ENCODE results near the gene SLC16A9. TPM values are rescaled to one million over a fixed set of nuclear protein-coding genes. Genes with fewer than 3 reads are reported as not detected.

The SLC16A9 gene
- polyA plus RNA-seq, 4 donors: 9.1 to 41.1 (median 33.7) TPM

GRCh38 chr10:59724098-59724938 is 14.7 kb upstream of the SLC16A9 start:
- no peak for DNase-seq (ENCODE audit: low read depth in 4 of 4, low spot score in 3 of 4)

- no peak for DNase-seq (ENCODE audit: low read depth in 4 of 4, low spot score in 3 of 4)
Measured at GRCh38 chr10:59720377-59720776, 10.7 kb upstream of the SLC16A9 start.

GRCh38 chr10:59719374-59719773 is 9.7 kb upstream of the SLC16A9 start:
- no peak for DNase-seq (ENCODE audit: low read depth in 4 of 4, low spot score in 3 of 4)

GRCh38 chr10:59718257-59718656 is 8.6 kb upstream of the SLC16A9 start:
- no peak for DNase-seq (ENCODE audit: low read depth in 4 of 4, low spot score in 3 of 4)

GRCh38 chr10:59713196-59713821 is 3.7 kb upstream of the SLC16A9 start:
- no peak for DNase-seq (ENCODE audit: low read depth in 4 of 4, low spot score in 3 of 4)

GRCh38 chr10:59711871-59712494 is 2.3 kb upstream of the SLC16A9 start:
- no peak for DNase-seq (ENCODE audit: low read depth in 4 of 4, low spot score in 3 of 4)

GRCh38 chr10:59708816-59709394 is 745 bp downstream of the SLC16A9 start:
- peak in 1 of 4 donors; percentile 14 for DNase-seq (ENCODE audit: low read depth in 4 of 4, low spot score in 3 of 4)

GRCh38 chr10:59706851-59707797 is 2.5 kb downstream of the SLC16A9 start:
- DNase-seq (ENCODE audit: low read depth in 4 of 4, low spot score in 3 of 4): no peak

GRCh38 chr10:59705931-59706330 is 3.7 kb downstream of the SLC16A9 start:
- no peak for DNase-seq (ENCODE audit: low read depth in 4 of 4, low spot score in 3 of 4)

- no peak for DNase-seq (ENCODE audit: low read depth in 4 of 4, low spot score in 3 of 4)
Measured at GRCh38 chr10:59704630-59705029, 5.0 kb downstream of the SLC16A9 start.

GRCh38 chr10:59702347-59702746 is 7.3 kb downstream of the SLC16A9 start:
- DNase-seq (ENCODE audit: low read depth in 4 of 4, low spot score in 3 of 4): no peak

GRCh38 chr10:59700709-59701108 is 8.9 kb downstream of the SLC16A9 start:
- no peak for DNase-seq (ENCODE audit: low read depth in 4 of 4, low spot score in 3 of 4)

GRCh38 chr10:59698326-59698725 is 11.3 kb downstream of the SLC16A9 start:
- DNase-seq (ENCODE audit: low read depth in 4 of 4, low spot score in 3 of 4): no peak

- no peak for DNase-seq (ENCODE audit: low read depth in 4 of 4, low spot score in 3 of 4)
Measured at GRCh38 chr10:59695637-59696036, 14.0 kb downstream of the SLC16A9 start.

GRCh38 chr10:59694936-59695335 is 14.7 kb downstream of the SLC16A9 start:
- no peak for DNase-seq (ENCODE audit: low read depth in 4 of 4, low spot score in 3 of 4)

- DNase-seq (ENCODE audit: low read depth in 4 of 4, low spot score in 3 of 4): no peak
Measured at GRCh38 chr10:59692113-59692512, 17.5 kb downstream of the SLC16A9 start.

- DNase-seq (ENCODE audit: low read depth in 4 of 4, low spot score in 3 of 4): no peak
Measured at GRCh38 chr10:59688921-59689351, 20.7 kb downstream of the SLC16A9 start.

- no peak for DNase-seq (ENCODE audit: low read depth in 4 of 4, low spot score in 3 of 4)
Measured at GRCh38 chr10:59687657-59688056, 22.0 kb downstream of the SLC16A9 start.

GRCh38 chr10:59684006-59684405 is 25.6 kb downstream of the SLC16A9 start:
- no peak for DNase-seq (ENCODE audit: low read depth in 4 of 4, low spot score in 3 of 4)
